Measurements from ENCODE around the gene COL23A1.

COL23A1 gene

DNA sequence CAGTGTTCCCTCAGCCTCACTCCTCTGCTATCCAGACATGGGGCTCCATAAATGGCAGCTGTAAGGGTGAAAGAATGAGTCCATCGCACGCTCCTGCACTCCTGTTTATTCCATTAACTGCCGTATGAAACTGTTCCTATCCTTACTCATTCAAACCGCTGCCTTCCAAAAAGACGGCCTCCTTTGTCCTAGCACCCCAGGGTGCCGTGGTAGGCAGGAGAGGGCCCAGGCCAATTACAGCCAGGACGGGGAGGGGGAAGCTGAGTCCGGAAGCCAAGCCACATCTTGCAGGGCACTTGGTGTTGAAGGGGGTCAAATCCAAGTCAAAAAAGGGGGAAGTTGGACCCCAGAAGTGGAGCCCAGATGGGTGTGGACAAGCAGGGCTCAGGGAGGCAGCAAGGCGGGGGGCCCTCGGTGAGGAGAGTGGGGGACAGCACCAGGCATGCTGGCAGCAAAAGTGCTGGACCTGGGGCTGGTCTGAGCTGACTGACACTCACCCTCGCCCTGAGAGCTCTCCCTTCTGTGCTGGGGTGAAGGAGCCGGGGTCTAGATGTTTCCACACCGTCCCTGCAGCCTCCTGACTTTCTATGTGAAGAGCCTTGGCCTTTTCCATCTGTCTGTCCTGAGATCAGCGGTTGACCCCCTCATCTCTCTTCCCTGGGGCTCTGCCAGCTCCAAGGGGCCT, 63.3 kb downstream of the COL23A1 start:
- TF ChIP-seq, protein P1, sequence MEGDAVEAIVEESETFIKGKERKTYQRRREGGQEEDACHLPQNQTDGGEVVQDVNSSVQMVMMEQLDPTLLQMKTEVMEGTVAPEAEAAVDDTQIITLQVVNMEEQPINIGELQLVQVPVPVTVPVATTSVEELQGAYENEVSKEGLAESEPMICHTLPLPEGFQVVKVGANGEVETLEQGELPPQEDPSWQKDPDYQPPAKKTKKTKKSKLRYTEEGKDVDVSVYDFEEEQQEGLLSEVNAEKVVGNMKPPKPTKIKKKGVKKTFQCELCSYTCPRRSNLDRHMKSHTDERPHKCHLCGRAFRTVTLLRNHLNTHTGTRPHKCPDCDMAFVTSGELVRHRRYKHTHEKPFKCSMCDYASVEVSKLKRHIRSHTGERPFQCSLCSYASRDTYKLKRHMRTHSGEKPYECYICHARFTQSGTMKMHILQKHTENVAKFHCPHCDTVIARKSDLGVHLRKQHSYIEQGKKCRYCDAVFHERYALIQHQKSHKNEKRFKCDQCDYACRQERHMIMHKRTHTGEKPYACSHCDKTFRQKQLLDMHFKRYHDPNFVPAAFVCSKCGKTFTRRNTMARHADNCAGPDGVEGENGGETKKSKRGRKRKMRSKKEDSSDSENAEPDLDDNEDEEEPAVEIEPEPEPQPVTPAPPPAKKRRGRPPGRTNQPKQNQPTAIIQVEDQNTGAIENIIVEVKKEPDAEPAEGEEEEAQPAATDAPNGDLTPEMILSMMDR (conservative IDR thresholded peaks at IDR 0.05; ENCODE audit: low read depth, low read length), result no peak
- no peak overlapping the region for H3K4me3 ChIP-seq (ENCODE audit: low read length)
- DNase-seq (ENCODE audit: low read depth), result no peak

DNA sequence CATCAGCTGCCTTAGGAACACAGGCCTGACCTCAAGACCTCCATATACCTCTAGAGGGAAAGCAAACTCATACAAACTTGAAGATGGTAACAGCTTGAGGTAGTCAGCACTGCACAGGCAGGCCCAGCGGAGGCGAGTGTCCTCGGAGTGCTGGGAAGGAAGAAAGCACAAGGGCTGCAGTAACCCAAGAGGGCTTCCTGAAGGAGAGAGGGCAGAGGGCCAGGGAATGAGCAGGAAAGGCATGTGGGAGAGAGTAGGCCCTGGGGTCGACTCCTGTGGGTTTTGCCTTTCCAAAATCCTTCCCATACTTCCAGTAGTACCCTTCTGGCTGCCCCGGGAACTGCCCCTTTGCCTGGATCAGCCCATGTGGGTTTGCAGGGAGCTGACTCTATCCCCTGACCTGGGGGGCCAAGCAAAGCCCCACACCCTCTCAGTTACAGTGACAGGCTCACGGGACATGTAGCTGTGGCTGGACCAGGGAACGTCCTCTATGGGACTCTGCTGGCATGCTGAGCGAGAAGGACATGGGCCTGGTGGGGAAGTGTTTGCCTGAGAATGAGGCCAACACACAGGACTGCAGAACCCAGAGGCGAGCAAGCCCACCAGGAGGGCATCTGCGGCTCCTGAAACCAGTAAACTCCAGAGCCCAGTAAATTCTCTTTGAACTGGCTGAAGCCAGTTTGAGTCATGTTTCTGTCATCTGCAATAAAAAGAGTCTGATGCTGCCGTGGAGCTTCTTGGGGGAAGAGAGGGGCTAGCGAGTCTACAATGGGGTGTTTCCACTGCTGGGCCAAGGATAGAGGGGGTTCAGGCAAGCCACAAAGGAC, 64.1 kb downstream of the COL23A1 start:
- DNase-seq (ENCODE audit: low read depth), result no peak
- no peak overlapping the region for H3K4me3 ChIP-seq (ENCODE audit: low read length)
- TF ChIP-seq, protein P1 (conservative IDR thresholded peaks at IDR 0.05; ENCODE audit: low read depth, low read length), result no peak

DNA sequence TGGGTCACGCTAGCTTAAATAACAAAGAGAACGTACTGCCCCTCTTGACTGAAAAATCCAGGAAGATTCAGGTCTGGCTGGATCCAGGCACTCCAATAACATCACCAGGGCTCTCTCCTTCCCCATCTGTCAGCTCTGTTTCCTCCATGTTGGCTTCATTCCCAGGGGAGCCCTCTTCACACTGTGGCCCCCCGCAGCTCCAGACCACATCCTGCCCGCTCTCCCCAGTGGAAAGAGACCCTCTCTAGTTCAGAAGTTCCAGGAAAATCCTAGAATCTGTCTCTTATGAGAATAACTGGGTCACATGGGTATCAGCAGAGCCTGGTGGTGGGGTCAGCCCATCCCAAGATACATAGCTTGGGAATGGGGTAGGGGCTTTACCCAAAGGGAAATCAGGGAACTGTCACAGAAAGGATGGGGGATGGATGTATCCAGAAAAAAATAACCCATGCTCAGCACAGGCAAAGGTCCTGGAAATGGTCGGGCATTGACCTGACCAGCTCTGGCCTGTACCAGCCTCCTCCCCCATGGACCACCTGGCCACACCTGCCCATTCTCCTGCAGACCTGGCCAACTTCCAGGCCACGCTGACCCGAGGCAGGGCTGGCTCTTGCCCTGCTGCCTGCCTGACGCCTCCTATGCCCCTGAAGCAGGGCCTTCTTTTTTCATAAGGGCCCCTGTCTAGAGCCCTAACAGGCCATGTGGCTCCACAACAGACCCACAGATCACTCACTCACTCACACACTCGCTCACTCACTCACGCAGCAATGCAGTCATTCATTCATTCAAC, 65.9 kb downstream of the COL23A1 start:
- no peak for DNase-seq (ENCODE audit: low read depth)
- no peak overlapping the region for H3K4me3 ChIP-seq (ENCODE audit: low read length)

DNA sequence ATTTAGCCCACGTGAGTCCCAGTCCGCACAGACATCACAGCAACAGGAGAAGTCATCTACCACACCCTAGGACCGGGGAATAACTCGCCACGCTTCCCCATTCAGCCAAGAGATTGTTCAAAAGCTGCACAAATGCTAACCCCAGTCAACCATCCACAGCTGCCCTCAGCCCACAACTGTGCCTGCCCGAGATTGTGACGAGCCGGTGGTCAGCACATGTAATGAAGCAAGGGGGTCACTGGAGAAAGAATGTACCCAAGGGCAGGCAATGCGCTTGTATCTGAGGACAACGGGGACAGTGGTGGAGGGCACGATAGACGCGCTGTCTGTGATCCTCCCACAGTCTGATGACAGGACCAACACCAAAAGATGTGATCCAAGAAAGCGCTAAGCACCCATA, 67.8 kb downstream of the COL23A1 start:
- no peak overlapping the region for H3K4me3 ChIP-seq (ENCODE audit: low read length)
- TF ChIP-seq, protein P1 (conservative IDR thresholded peaks at IDR 0.05; ENCODE audit: low read depth, low read length), result no peak
- no peak for DNase-seq (ENCODE audit: low read depth)

More for the DNA sequence above, 65.9 kb downstream of the COL23A1 start:
- TF ChIP-seq, protein P1 (conservative IDR thresholded peaks at IDR 0.05; ENCODE audit: low read depth, low read length), result no peak

DNA sequence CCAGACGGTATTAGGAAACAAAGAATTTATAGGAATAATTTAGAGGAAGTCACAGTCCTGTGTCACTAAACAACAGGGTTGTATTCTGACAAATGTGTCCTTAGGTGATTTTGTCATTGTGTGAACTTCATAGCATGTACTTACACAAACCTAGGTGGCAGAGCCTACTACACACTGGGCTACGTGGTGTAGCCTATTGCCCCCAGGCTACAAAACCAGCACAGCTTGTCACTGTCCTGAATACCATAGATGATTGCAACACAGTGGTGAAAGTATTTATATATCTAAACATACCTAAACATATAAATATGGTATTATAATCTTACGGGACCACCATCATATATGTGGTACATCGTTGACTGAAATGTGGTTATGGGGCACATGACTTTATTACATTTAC, 69.3 kb downstream of the COL23A1 start:
- TF ChIP-seq, protein P1 (conservative IDR thresholded peaks at IDR 0.05; ENCODE audit: low read depth, low read length), result no peak
- no peak overlapping the region for H3K4me3 ChIP-seq (ENCODE audit: low read length)
- DNase-seq (ENCODE audit: low read depth), result no peak

DNA sequence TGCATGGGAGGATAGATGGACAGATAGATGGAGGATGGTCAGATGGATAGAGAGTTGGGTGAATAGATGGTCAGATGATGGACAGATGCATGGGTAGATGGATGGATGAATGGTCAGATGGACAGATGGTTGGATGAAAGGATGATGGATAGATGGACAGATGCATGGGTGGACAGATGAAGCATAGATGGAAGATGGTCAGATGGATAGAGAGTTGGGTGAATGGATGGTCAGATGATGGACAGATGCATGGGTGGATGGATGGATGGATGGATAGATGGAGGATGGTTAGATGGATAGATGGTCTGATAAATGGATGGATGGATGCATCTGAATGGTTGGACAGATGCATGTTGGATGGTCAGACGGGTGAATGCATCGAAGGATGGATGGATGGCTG, 70.4 kb downstream of the COL23A1 start:
- no peak for DNase-seq (ENCODE audit: low read depth)
- no peak overlapping the region for H3K4me3 ChIP-seq (ENCODE audit: low read length)
- TF ChIP-seq, protein P1 (conservative IDR thresholded peaks at IDR 0.05; ENCODE audit: low read depth, low read length), result no peak
